Activated CD4-positive, alpha-beta T cell treated with anti-CD3 and anti-CD28 coated beads, Interleukin-2, amount 50 U/mL, for 24 hours (primary cell): Measurements from ENCODE around the gene GRAMD2B.

ENCODE experiments used
- DNase-seq, 2 donors: peaks; one replicate each; pipeline ENCODE4 v3.0.0-alpha.2; 2020; ENCODE audit warnings: low read depth in 1 of 2, low spot score in 1 of 2

Gene GRAMD2B

GRCh38 chr5:126535856-126536545, 112.8 kb downstream of the GRAMD2B start:
- no peak for DNase-seq

DNA sequence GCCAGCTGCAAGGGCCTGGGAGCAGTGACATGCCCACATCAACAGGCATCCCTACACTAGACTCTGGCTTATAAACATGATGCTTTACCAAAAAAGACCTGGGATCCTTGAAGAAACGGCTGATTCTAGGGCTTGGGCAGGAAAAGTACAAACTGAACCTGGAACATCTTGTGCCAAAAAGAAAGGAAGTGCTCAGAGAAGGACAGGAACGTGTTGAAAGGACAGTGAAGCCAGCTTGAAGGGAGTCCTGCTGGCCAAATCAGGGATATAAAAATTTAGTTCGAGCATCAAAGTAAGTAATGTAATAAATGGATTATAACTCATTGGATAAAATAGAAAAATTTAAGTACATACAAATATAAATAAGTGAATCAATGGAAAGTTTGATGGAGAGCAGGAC, 113.7 kb downstream of the GRAMD2B start:
- DNase-seq = no peak

DNA sequence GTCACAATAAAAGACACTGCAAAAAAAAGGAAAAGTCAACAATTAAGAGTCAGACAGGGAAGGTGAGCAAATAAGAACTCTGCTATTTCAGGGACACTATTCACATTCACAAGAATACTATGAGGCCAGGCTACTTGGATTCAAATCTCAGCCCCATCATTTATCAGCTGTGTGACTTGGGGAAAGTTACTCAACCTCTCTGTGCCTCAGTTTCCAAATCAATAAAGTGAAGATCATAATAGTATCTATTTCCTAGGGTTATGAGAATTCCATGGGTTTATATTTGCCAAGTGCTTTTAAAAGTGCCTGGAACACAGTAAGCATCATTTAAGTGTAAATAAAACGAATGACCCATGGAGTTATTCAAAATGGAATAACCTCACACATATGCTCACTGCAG, 115.4 kb downstream of the GRAMD2B start:
- no peak for DNase-seq

- no peak for DNase-seq
These were observed 117.4 kb downstream of the GRAMD2B start for GRCh38 chr5:126540631-126541030.

DNA sequence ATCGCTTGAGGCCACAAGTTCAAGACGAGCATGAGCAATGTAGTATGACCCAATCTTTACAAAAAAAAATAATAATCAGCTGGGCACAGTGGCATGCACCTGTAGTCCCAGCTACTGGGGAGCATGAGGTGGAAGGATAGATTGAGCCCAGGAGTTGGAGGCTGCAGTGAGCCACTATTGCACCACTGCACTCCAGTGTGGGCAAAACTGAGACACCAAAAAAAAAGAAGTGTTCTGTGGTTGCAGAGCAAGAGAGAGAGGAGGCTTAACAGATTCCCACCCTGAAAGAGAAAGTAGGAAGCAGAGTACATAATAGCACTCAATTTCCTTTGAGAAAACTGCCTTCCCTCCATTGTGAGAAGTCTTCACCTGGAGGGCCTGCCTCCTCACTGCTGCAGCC, 119.2 kb downstream of the GRAMD2B start:
- no peak for DNase-seq

GRCh38 chr5:126543009-126543408, 119.8 kb downstream of the GRAMD2B start:
- DNase-seq = no peak

GRCh38 chr5:126543660-126544059, 120.5 kb downstream of the GRAMD2B start:
- no peak for DNase-seq
